Ovary (tissue), 3 donors: ENCODE measurements around the gene TLE4.

Source experiments
- EP300 ChIP-seq: sonication (generic); formaldehyde crosslinking; IDR thresholded peaks from one replicate; pipeline ENCODE4 v1.6.1; 2017; ENCODE audit warnings: antibody characterized with exemption
- POLR2A ChIP-seq: fragments of 450-650 bp; IDR thresholded peaks from one replicate; pipeline ENCODE4 v1.6.1; 2017; ENCODE audit warnings: antibody characterized with exemption, mild to moderate bottlenecking, moderate library complexity
- TF ChIP-seq, protein P1 (sequence below), 3 donors: fragments of 450-650 bp in 2 of 3; fragments of 200-600 bp in 1 of 3; IDR thresholded peaks; one replicate each; pipeline versions ENCODE4 v1.5.1 to v1.8.0; 2016 to 2022; ENCODE audit warnings: antibody characterized with exemption in 3 of 3, mild to moderate bottlenecking in 1 of 3
- donor health status: DM: no; HTN: no; CAD: no.

GRCh38 chr9:79655551-79655950, 83.8 kb downstream of the TLE4 start:
- TF ChIP-seq, protein P1, sequence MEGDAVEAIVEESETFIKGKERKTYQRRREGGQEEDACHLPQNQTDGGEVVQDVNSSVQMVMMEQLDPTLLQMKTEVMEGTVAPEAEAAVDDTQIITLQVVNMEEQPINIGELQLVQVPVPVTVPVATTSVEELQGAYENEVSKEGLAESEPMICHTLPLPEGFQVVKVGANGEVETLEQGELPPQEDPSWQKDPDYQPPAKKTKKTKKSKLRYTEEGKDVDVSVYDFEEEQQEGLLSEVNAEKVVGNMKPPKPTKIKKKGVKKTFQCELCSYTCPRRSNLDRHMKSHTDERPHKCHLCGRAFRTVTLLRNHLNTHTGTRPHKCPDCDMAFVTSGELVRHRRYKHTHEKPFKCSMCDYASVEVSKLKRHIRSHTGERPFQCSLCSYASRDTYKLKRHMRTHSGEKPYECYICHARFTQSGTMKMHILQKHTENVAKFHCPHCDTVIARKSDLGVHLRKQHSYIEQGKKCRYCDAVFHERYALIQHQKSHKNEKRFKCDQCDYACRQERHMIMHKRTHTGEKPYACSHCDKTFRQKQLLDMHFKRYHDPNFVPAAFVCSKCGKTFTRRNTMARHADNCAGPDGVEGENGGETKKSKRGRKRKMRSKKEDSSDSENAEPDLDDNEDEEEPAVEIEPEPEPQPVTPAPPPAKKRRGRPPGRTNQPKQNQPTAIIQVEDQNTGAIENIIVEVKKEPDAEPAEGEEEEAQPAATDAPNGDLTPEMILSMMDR (IDR thresholded peaks at IDR 0.05), result no peak
- TF ChIP-seq EP300 (no peak), POLR2A (no peak)
